ENCODE measurements around the gene TUBA1C. TPM values are rescaled to one million over a fixed set of nuclear protein-coding genes. Genes with fewer than 3 reads are reported as not detected.

Gene TUBA1C
- total and polyA plus RNA-seq, 9 of the 15 experiments (the other 6 are each of a cell fraction or from before 2014, with no cell fraction given): 755 to 3,012 (median 914) TPM

GRCh38 chr12:49236423-49236822, 28.5 kb upstream of the TUBA1C start (continued):
- TF ChIP-seq, protein P1, sequence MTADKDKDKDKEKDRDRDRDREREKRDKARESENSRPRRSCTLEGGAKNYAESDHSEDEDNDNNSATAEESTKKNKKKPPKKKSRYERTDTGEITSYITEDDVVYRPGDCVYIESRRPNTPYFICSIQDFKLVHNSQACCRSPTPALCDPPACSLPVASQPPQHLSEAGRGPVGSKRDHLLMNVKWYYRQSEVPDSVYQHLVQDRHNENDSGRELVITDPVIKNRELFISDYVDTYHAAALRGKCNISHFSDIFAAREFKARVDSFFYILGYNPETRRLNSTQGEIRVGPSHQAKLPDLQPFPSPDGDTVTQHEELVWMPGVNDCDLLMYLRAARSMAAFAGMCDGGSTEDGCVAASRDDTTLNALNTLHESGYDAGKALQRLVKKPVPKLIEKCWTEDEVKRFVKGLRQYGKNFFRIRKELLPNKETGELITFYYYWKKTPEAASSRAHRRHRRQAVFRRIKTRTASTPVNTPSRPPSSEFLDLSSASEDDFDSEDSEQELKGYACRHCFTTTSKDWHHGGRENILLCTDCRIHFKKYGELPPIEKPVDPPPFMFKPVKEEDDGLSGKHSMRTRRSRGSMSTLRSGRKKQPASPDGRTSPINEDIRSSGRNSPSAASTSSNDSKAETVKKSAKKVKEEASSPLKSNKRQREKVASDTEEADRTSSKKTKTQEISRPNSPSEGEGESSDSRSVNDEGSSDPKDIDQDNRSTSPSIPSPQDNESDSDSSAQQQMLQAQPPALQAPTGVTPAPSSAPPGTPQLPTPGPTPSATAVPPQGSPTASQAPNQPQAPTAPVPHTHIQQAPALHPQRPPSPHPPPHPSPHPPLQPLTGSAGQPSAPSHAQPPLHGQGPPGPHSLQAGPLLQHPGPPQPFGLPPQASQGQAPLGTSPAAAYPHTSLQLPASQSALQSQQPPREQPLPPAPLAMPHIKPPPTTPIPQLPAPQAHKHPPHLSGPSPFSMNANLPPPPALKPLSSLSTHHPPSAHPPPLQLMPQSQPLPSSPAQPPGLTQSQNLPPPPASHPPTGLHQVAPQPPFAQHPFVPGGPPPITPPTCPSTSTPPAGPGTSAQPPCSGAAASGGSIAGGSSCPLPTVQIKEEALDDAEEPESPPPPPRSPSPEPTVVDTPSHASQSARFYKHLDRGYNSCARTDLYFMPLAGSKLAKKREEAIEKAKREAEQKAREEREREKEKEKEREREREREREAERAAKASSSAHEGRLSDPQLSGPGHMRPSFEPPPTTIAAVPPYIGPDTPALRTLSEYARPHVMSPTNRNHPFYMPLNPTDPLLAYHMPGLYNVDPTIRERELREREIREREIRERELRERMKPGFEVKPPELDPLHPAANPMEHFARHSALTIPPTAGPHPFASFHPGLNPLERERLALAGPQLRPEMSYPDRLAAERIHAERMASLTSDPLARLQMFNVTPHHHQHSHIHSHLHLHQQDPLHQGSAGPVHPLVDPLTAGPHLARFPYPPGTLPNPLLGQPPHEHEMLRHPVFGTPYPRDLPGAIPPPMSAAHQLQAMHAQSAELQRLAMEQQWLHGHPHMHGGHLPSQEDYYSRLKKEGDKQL (CRISPR knock-in tag; IDR thresholded peaks at IDR 0.05; ENCODE audit: borderline replicate concordance): no peak
- no peak for TF ChIP-seq RB1 (IDR thresholded peaks at IDR 0.05; ENCODE audit: low read depth)
- no peak for TF ChIP-seq AFF1 (IDR thresholded peaks at IDR 0.05; ENCODE audit: low read depth in 1 of 2, partially characterized antibody in 2 of 2)
- no peak for TF ChIP-seq ILF3 (IDR thresholded peaks at IDR 0.05; ENCODE audit: borderline replicate concordance)
- peak; percentile 36; the same call in 1 of the 2 replicates for TF ChIP-seq CEBPB (tag; IDR thresholded peaks at IDR 0.05)
- TF ChIP-seq CBFA2T3 (IDR thresholded peaks at IDR 0.05): no peak
- TF ChIP-seq STAT5B (CRISPR knock-in tag; IDR thresholded peaks at IDR 0.05): no peak
- TF ChIP-seq, protein P2, sequence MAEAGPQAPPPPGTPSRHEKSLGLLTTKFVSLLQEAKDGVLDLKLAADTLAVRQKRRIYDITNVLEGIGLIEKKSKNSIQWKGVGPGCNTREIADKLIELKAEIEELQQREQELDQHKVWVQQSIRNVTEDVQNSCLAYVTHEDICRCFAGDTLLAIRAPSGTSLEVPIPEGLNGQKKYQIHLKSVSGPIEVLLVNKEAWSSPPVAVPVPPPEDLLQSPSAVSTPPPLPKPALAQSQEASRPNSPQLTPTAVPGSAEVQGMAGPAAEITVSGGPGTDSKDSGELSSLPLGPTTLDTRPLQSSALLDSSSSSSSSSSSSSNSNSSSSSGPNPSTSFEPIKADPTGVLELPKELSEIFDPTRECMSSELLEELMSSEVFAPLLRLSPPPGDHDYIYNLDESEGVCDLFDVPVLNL (CRISPR knock-in tag; IDR thresholded peaks at IDR 0.05; ENCODE audit: low read depth): no peak
- TF ChIP-seq, protein P3, sequence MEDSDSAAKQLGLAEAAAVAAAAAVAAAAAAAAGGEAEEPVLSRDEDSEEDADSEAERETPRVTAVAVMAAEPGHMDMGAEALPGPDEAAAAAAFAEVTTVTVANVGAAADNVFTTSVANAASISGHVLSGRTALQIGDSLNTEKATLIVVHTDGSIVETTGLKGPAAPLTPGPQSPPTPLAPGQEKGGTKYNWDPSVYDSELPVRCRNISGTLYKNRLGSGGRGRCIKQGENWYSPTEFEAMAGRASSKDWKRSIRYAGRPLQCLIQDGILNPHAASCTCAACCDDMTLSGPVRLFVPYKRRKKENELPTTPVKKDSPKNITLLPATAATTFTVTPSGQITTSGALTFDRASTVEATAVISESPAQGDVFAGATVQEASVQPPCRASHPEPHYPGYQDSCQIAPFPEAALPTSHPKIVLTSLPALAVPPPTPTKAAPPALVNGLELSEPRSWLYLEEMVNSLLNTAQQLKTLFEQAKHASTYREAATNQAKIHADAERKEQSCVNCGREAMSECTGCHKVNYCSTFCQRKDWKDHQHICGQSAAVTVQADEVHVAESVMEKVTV (CRISPR knock-in tag; IDR thresholded peaks at IDR 0.05): no peak
- TF ChIP-seq, protein P4, sequence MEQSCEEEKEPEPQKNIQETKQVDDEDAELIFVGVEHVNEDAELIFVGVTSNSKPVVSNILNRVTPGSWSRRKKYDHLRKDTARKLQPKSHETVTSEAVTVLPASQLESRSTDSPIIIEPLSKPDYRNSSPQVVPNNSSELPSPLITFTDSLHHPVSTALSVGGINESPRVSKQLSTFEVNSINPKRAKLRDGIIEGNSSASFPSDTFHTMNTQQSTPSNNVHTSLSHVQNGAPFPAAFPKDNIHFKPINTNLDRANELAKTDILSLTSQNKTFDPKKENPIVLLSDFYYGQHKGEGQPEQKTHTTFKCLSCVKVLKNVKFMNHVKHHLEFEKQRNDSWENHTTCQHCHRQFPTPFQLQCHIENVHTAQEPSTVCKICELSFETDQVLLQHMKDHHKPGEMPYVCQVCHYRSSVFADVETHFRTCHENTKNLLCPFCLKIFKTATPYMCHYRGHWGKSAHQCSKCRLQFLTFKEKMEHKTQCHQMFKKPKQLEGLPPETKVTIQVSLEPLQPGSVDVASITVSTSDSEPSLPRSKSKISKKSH (CRISPR knock-in tag; IDR thresholded peaks at IDR 0.05): no peak
- no peak for TF ChIP-seq CEBPG (CRISPR knock-in tag; IDR thresholded peaks at IDR 0.05)
- peak in 1 of 2 experiments; percentile 61; a peak in 2 of 4 replicates for TF ChIP-seq CEBPG (tag; conservative IDR thresholded peaks at IDR 0.05 in 1 of 2, IDR thresholded peaks at IDR 0.05 in 1 of 2)
- TF ChIP-seq MAFF (IDR thresholded peaks at IDR 0.05; ENCODE audit: low read length): no peak
- TF ChIP-seq NCOA2 (IDR thresholded peaks at IDR 0.05; ENCODE audit: partially characterized antibody in 2 of 2): no peak

Measured in K562 (cell line).